Vagina (tissue), 2 donors: Measurements from ENCODE around the gene ROCK2.

ENCODE experiments used
- CTCF ChIP-seq, 3 experiments: fragments of 450-650 bp in 2 of 3; fragments of 200-600 bp in 1 of 3; sonication (generic) in 1 of 3; IDR thresholded peaks; one replicate each; pipeline ENCODE4 v1.5.1; 2017 to 2019; ENCODE audit warnings: antibody characterized with exemption in 3 of 3, mild to moderate bottlenecking in 2 of 3, moderate library complexity in 2 of 3
- POLR2A ChIP-seq, 2 donors: fragments of 450-650 bp; IDR thresholded peaks; one replicate each; pipeline ENCODE4 v1.6.1; 2017; ENCODE audit warnings: antibody characterized with exemption in 2 of 2, mild to moderate bottlenecking in 2 of 2, moderate library complexity in 2 of 2

DNA sequence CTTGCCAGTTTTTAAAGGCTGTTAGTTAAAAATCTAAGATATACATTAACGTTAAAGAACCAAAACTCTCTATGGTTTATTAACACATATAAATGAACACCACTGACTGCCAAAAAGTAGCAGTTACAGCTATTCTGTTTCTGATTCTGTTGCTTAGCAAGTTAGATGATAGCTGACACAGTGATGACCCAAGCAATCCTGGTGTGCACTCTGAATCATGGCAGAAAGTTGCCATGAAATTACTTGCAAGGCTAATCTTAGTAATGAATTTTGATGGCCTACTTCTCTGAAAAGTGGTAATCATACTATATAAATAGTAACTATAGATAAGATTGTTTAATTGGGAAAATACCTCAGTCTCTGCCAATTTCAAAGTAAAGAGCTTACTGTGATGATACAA, 57.7 kb downstream of the ROCK2 start:
- no peak for TF ChIP-seq CTCF (IDR thresholded peaks at IDR 0.05)
- TF ChIP-seq POLR2A (IDR thresholded peaks at IDR 0.05) = no peak
